Neural progenitor cell (in vitro differentiated cells): ENCODE results near the gene NAV1.

Experiments used
- EZH2 ChIP-seq: fragments of 200-600 bp; sonication (generic); IDR thresholded peaks from 2 replicates; pipeline ENCODE4 v1.6.1; 2017; ENCODE audit warnings: antibody characterized with exemption, mild to moderate bottlenecking, moderate library complexity
- TF ChIP-seq, protein P1 (sequence below): fragments of 200-600 bp; sonication (generic); IDR thresholded peaks from 2 replicates; pipeline ENCODE4 v1.5.1; 2017; ENCODE audit warnings: antibody characterized with exemption, mild to moderate bottlenecking

GRCh38 chr1:201575912-201576311 is 37.0 kb downstream of the NAV1 start:
- TF ChIP-seq EZH2 = no peak
- TF ChIP-seq, protein P1, sequence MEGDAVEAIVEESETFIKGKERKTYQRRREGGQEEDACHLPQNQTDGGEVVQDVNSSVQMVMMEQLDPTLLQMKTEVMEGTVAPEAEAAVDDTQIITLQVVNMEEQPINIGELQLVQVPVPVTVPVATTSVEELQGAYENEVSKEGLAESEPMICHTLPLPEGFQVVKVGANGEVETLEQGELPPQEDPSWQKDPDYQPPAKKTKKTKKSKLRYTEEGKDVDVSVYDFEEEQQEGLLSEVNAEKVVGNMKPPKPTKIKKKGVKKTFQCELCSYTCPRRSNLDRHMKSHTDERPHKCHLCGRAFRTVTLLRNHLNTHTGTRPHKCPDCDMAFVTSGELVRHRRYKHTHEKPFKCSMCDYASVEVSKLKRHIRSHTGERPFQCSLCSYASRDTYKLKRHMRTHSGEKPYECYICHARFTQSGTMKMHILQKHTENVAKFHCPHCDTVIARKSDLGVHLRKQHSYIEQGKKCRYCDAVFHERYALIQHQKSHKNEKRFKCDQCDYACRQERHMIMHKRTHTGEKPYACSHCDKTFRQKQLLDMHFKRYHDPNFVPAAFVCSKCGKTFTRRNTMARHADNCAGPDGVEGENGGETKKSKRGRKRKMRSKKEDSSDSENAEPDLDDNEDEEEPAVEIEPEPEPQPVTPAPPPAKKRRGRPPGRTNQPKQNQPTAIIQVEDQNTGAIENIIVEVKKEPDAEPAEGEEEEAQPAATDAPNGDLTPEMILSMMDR = no peak
